Activated CD4-positive, alpha-beta T cell treated with anti-CD3 and anti-CD28 coated beads for 36 hours (primary cell): ENCODE measurements around the gene ZNF577. TPM values are rescaled to one million over a fixed set of nuclear protein-coding genes. Genes with fewer than 3 reads are reported as not detected.
"Not testable (repeated sequence)": the region's sequence is repeated elsewhere in the genome, so short reads cannot be mapped to it uniquely, and the experiment has no call there.

Experiments used
- ATAC-seq: fragments of 200-7000 bp; cut with Tn5 transposase; one replicate; pipeline ENCODE4 v1.10.0; 2021; ENCODE audit warnings: mild to moderate bottlenecking, moderate library complexity
- CTCF ChIA-PET: fragments of 350-600 bp; sonication (Branson Sonifier 250); formaldehyde crosslinking; loops from one replicate; lab custom pipeline; 2021; ENCODE audit warnings: antibody characterized with exemption; lab: Charles Lee
- POLR2A ChIA-PET: fragments of 350-600 bp; sonication (Branson Sonifier 250); formaldehyde crosslinking; loops from one replicate; lab custom pipeline; 2021; ENCODE audit warnings: antibody characterized with exemption, inconsistent platforms; lab: Charles Lee
- DNase-seq: peaks from one replicate; pipeline ENCODE4 v3.0.0-alpha.2; 2020
- H3K27ac Mint-ChIP-seq: one replicate; pipeline ENCODE4 v1.8.0; 2021; ENCODE audit warnings: mixed read lengths
- H3K27me3 Mint-ChIP-seq: one replicate; pipeline ENCODE4 v1.8.0; 2021; ENCODE audit warnings: mixed read lengths
- H3K36me3 Mint-ChIP-seq: one replicate; pipeline ENCODE4 v1.8.0; 2021; ENCODE audit warnings: low read depth, mixed read lengths
- H3K4me1 Mint-ChIP-seq: one replicate; pipeline ENCODE4 v1.8.0; 2021; ENCODE audit warnings: mixed read lengths
- H3K4me3 Mint-ChIP-seq: one replicate; pipeline ENCODE4 v1.8.0; 2021; ENCODE audit warnings: mild to moderate bottlenecking, moderate library complexity, mixed read lengths
- H3K9me3 Mint-ChIP-seq: one replicate; pipeline ENCODE4 v1.8.0; 2021; ENCODE audit warnings: low read depth, mixed read lengths
- intact Hi-C, 2 experiments: fragments of 100-400 bp; cut with DNase I in 1 of 2; cut with micrococcal nuclease in 1 of 2; formaldehyde crosslinking; loops; one replicate each; pipeline versions ENCODE4 v1.14.2 to v1.15.1; 2022 to 2024; cut with DNase I, micrococcal nuclease
- total RNA-seq, 2 experiments: library from RNA; stranded (reverse); gene quantifications; one replicate each; pipeline ENCODE4 v1.2.3, GENCODE V29; 2021

The ZNF577 gene
- total RNA-seq: 1 to 10 TPM; 5.7 to 7.2 TPM

DNA sequence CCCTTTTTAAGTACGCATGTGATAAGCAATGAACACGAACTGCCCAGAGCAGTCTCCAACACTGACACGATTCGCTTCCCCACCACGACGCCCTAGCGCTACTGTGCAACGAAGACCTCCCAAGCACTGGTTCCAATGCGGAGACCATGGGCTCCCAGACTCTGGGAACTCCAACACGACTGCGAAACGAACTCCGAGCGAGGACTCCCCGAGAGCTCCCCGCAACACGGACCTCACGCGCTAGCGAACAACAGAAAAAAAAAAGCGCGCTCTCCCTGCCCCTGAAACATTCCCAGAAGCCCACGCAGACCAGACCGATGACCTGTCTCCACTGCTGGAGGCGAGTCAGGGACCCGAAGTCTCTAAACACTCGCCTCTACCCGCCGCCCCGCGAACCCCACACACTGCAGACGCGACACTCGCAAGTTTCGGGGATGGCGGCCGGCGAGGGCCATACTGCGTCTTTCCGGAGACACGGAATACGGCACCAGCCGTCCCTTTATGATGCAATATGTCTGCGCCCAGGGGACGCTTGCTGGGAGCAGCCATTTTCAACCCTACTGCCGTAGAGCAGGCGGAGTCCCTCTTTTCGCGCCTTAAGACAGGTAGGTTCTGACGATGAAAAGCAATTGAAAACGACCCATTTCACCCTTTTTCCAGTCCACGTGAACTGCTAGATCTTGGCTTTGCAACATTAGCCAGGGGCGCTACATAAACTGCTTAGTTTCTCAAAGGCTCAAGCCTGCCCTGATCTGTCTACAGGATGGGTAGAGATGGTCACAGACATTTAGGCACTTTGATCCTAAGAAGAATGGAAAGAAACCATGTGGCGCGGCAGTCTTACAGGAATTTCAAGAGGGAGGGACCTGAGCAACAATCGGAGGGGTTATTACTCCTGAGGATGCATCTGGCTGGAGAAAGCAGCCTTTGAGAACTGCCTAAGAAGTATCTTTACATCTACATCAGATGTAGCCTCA, at the start of gene ZNF577:
Gene ZNF577, minus strand, starts transcription at position 430 of the 977 bp plus-strand sequence. CDS start 7,569 bp downstream, outside the sequence.
- peak within 1 kb of the TSS; percentile 92 for H3K27ac Mint-ChIP-seq
- H3K4me3 Mint-ChIP-seq: peak within 1 kb of the TSS; percentile 95

DNA sequence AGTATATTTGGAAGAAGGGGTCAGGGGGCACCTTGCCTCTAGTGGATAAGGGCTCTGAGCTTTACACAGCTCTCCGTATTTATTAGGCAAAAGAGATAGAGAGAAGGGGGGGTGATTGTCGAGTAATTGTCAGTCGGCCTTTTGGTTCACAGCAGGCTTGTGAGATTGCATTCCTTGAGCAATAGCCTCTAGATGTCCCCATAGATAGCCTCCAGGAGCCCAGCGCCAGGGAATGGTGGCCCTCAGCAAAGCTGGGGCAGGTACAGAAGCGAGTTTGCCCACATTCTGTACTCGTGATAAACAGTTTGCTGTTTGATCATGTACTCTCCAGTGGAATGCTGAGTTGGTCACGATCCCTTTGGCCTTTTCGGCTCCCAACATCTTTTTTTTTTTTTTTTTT, 44.2 kb upstream of the ZNF577 start:
- Mint-ChIP-seq H3K4me3 (no peak overlapping the region), H3K27ac (no peak overlapping the region)
- POLR2A ChIA-PET: no interaction called here

More for the DNA sequence above, at the start of gene ZNF577:
- peaks cover 12% of the 10 kb centered on the region for H3K4me1 Mint-ChIP-seq
- DNase-seq (peak; percentile 89), ATAC-seq (peak; percentile 88)
- H3K9me3 Mint-ChIP-seq: peaks cover 64% of the 10 kb centered on the region
- CTCF ChIA-PET: no interaction called here
- POLR2A ChIA-PET: no interaction called here
- no peaks in the 10 kb centered on the region for H3K27me3 Mint-ChIP-seq
- intact Hi-C loops: loop anchor here in 1 of 2 experiments (1.0 kb wide), 3 partner anchors 39 to 103 kb away; partner anchors contain the start of genes ZNF350 and ZNF613
- H3K36me3 Mint-ChIP-seq: peaks cover 93% of the 10 kb centered on the region

DNA sequence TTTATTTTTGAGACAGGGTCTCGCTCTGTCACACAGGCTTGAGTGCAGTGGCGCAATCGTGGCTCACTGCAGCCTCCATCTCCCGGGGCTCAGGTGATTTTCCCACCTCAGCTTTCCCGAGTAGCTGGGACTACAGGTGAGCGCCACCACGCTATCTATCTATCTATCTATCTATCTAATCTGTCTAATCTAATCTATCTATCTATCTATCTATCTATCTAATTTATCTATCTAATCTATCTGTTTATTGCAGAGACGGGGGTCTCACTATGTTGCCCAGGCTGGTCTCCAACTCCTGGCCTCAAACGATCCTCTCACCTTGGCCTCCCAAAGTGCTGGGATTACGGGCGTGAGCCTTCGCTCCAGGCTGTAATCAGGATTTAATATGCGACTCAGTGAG, 40.1 kb upstream of the ZNF577 start:
- Mint-ChIP-seq H3K27me3 (no peaks in the 10 kb centered on the region), H3K27ac (peak overlapping the region; percentile 97), H3K36me3 (peaks cover 69% of the 10 kb centered on the region), H3K4me1 (peaks cover 20% of the 10 kb centered on the region), H3K9me3 (peaks cover 50% of the 10 kb centered on the region), H3K4me3 (peak overlapping the region; percentile 95)
- DNase-seq: no peak
- ChIA-PET POLR2A (no interaction called here), CTCF (no interaction called here)
- ATAC-seq: no peak
- intact Hi-C loops: loop anchor here (1.0 to 10.0 kb wide), 12 partner anchors 23 to 599 kb away; partner anchors contain the start of genes ZNF350 (in 2 of the 2), PPP2R1A (in 1 of the 2), ZNF615 (in 1 of the 2) and ZNF649 (in 1 of the 2)

More for the DNA sequence above, 44.2 kb upstream of the ZNF577 start:
- ATAC-seq (no peak), DNase-seq (no peak)
- Mint-ChIP-seq H3K9me3 (peaks cover 29% of the 10 kb centered on the region), H3K27me3 (no peaks in the 10 kb centered on the region), H3K4me1 (peaks cover 11% of the 10 kb centered on the region), H3K36me3 (peaks cover 84% of the 10 kb centered on the region)
- intact Hi-C loops: no loop called here
- CTCF ChIA-PET: no interaction called here

DNA sequence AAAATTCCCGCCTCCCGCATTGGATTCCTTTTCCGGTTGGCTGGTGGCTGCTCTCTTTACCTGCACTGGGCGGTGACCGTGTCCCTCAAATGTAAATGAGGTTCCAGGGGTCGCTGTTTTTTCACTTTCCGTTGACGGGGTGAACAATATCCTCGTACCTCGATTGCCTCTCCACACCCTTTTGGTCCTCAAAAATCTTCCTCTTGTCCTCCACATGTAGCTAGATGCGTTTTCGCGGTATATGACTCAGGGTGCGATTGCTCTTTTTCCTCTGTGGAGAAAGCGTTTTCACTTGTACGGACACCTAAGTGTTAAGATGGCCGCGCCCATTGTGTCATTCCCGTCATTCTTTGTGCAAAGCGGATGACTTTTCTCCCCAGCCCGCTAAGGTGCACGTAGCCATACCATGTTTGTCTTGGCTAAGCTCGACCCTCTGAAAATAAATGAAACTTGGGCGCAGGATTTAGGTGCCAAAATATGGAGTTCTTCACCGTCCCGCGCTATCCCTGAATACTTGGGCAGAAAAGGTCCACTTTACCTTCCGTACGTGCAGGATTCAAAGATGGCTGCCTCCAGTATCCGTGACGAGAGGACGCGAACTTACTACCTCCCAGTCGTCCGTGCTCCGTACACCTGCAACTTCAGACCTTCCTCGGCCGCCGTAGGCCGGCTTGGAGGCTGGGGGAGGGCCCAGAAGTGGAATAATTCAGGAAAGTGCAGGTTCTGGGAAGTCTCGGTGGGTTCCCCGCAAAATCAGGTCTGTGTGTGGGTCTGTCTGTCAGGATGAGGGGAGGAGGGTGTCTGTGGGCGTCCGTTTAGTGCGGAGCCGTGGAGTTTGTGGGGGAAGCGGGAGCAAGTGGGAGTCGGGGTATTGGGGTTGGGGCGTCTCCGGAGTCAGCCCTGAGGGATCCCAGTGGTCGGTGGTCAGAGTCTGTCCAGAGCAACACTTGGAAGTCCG, 39.3 kb upstream of the ZNF577 start, which contains the start of gene ZNF613:
Gene ZNF613, plus strand, starts transcription at position 689 of the 958 bp plus-strand sequence. CDS start 8,749 bp downstream, outside the sequence.
- Mint-ChIP-seq H3K4me1 (peaks cover 20% of the 10 kb centered on the region), H3K36me3 (peaks cover 66% of the 10 kb centered on the region), H3K9me3 (peaks cover 54% of the 10 kb centered on the region), H3K4me3 (peak within 1 kb of the TSS; percentile 95), H3K27me3 (no peaks in the 10 kb centered on the region), H3K27ac (peak within 1 kb of the TSS; percentile 97)
- ATAC-seq: peak; percentile 95
- ChIA-PET POLR2A (no interaction called here), CTCF (interaction anchor here (0.5 kb wide), 1 partner anchor 1415 kb away, joined by 3 read pairs; no protein-coding TSS in a partner anchor)
- peak; percentile 91 for DNase-seq
- intact Hi-C loops: loop anchor here (1.0 to 10.0 kb wide), 12 partner anchors 22 to 600 kb away; partner anchors contain the start of genes ZNF350 (in 2 of the 2), PPP2R1A (in 1 of the 2), ZNF615 (in 1 of the 2) and ZNF649 (in 1 of the 2)

DNA sequence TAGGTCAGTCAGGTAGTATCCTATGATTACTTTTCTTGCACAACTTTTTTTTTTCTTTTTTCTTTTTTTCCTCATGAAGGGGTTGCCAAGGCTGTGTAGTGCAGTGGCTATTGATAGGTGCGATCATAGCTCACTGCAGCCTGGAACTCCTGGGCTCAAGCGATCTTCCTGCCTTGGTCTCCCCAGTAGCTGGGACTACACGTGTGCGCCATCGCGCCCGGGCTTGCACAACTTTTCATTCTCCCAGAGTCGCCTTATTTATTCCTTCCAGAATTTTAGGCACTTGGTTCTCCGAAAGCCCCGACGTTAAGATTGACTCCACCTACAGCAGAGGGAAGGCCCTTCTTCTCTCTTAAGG, 38.7 kb upstream of the ZNF577 start:
- H3K27ac Mint-ChIP-seq: peak overlapping the region; percentile 97
- no peaks in the 10 kb centered on the region for H3K27me3 Mint-ChIP-seq
- no peak for ATAC-seq
- peaks cover 66% of the 10 kb centered on the region for H3K36me3 Mint-ChIP-seq
- H3K4me1 Mint-ChIP-seq: peaks cover 20% of the 10 kb centered on the region
- ChIA-PET CTCF (no interaction called here), POLR2A (no interaction called here)
- DNase-seq: no peak
- H3K4me3 Mint-ChIP-seq: peak overlapping the region; percentile 95
- intact Hi-C loops: loop anchor here (2.0 to 10.0 kb wide), 3 partner anchors 60 to 600 kb away; partner anchors contain the start of genes ZNF350 (in 1 of the 2) and ZNF808 (in 1 of the 2)
- peaks cover 55% of the 10 kb centered on the region for H3K9me3 Mint-ChIP-seq

DNA sequence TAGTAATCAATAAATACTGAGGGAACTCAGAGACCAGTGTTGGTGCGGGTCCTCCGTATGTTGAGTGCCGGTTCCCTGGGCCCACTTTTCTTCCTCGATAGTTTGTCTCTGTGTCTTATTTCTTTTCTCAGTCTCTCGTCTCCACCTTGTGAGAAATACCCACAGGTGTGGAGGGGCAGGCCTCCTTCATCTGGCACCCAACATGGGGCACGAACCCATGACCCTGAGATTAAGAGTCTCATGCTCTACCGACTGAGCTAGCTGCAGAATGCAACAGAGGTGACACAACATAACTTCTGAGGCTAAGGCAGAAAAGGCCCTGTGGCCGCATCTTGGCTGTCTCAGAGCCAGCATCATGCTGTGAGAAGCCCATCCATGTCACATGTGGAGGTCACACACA, 34.2 kb upstream of the ZNF577 start:
- peaks cover 64% of the 10 kb centered on the region for H3K9me3 Mint-ChIP-seq
- H3K27me3 Mint-ChIP-seq: no peaks in the 10 kb centered on the region
- no peak overlapping the region for H3K27ac Mint-ChIP-seq
- ChIA-PET POLR2A (no interaction called here), CTCF (no interaction called here)
- intact Hi-C loops: loop anchor here in 1 of 2 experiments (10.0 kb wide), 1 partner anchor 217 kb away; no protein-coding TSS in a partner anchor
- DNase-seq (peak; percentile 10), ATAC-seq (no peak)
- H3K4me1 Mint-ChIP-seq: peaks cover 9% of the 10 kb centered on the region
- no peak overlapping the region for H3K4me3 Mint-ChIP-seq
- peaks cover 43% of the 10 kb centered on the region for H3K36me3 Mint-ChIP-seq

DNA sequence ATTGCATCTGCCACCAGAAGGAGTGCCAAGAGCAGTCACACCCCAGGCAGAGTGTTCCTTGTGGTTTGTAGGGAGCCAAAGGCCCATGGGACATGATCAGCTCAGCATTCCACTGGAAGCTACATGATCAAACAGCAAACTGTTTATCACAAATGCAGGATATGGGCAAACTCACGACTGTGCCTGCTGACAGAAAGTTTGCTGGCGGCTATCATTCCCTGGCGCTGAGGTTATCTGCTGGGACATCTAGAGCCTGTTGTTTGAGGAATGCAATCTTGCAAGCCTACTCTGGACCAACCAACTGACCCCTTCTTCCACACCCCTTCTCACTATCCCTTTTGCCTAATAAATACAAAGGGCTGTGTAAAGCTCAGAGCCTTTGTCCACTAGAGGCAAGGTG, 31.9 kb upstream of the ZNF577 start:
- POLR2A ChIA-PET: no interaction called here
- Mint-ChIP-seq H3K4me3 (no peak overlapping the region), H3K9me3 (peaks cover 64% of the 10 kb centered on the region), H3K27ac (no peak overlapping the region), H3K27me3 (no peaks in the 10 kb centered on the region), H3K36me3 (peaks cover 39% of the 10 kb centered on the region), H3K4me1 (no peaks in the 10 kb centered on the region)
- ATAC-seq (no peak), DNase-seq (no peak)
- intact Hi-C loops: loop anchor here in 1 of 2 experiments (10.0 kb wide), 1 partner anchor 215 kb away; no protein-coding TSS in a partner anchor
- CTCF ChIA-PET: interaction anchor here (0.6 kb wide), 1 partner anchor 103 kb away, joined by 3 read pairs; no protein-coding TSS in a partner anchor

DNA sequence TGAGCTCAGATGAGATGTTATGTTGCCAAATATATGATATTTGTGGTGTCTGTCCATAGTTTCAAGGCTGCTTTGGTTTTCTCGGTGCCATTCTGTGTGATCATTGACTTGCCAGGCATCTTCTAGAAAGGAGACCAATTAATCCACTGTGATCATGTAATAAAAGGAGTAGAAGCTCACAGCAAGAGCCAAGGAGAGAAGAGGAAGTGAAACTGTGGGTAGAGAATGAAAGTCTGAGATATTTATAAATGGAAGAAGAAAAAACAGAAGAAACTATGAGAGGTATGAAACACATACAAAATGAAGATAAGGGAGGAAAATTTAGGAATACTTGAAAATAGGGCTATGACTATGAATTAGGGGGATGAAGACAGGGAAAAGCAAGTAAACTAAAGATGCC, 28.4 kb upstream of the ZNF577 start:
- no peaks in the 10 kb centered on the region for H3K27me3 Mint-ChIP-seq
- no peak overlapping the region for H3K27ac Mint-ChIP-seq
- POLR2A ChIA-PET: no interaction called here
- intact Hi-C loops: no loop called here
- DNase-seq: no peak
- H3K36me3 Mint-ChIP-seq: peaks cover 34% of the 10 kb centered on the region
- H3K4me1 Mint-ChIP-seq: no peaks in the 10 kb centered on the region
- no peak for ATAC-seq
- no peak overlapping the region for H3K4me3 Mint-ChIP-seq
- CTCF ChIA-PET: no interaction called here
- H3K9me3 Mint-ChIP-seq: peaks cover 50% of the 10 kb centered on the region

DNA sequence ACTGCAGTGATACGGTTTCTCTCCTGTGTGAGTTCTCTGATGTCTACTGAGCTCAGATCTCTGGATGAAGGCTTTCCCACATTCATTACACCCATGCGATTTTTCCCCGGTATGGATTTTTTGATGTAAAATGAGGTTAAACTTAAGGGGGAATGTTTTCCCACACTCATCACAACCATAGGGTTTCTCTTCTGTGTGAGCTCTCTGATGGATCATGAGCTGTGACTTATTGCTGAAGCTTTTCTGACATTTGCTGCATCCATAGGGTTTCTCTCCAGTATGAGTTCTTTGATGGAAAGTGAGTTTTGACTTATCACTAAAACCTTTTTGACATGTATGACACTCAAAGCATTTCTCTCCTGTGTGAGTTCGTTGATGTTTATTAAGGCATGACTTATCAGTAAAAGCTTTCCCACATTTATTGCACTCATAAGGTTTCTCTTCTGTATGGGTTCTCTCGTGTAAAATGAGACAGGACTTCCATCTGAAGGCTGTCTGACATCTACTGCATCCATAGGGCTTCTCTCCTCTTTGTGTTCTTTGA, 27.6 kb upstream of the ZNF577 start:
- H3K27me3 Mint-ChIP-seq: peaks cover 2% of the 10 kb centered on the region
- H3K36me3 Mint-ChIP-seq: peaks cover 35% of the 10 kb centered on the region
- POLR2A ChIA-PET: no interaction called here
- DNase-seq (no peak), ATAC-seq (no peak)
- intact Hi-C loops: no loop called here
- H3K9me3 Mint-ChIP-seq: peaks cover 49% of the 10 kb centered on the region
- no peak overlapping the region for H3K4me3 Mint-ChIP-seq
- no peaks in the 10 kb centered on the region for H3K4me1 Mint-ChIP-seq
- H3K27ac Mint-ChIP-seq: no peak overlapping the region
- CTCF ChIA-PET: no interaction called here

DNA sequence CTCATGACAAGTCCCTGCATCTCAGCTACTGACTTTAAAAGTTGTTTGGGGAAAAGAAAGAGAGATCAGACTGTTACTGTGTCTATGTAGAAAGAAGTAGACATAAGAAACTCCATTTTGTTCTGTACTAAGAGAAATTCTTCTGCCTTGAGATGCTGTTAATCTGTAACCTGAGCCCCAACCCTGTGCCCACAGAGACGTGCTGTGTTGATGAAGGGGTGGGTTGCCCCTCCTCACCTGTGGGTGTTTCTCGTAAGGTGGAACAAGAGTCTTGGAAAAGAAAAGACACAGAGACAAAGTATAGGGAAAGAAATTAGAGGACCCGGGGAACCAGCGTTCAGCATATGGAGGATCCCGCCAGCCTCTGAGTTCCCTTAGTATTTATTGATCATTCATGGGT, 20.2 kb upstream of the ZNF577 start:
- intact Hi-C loops, DNase-seq, CTCF ChIA-PET, ATAC-seq, H3K27ac Mint-ChIP-seq, H3K4me3 Mint-ChIP-seq, POLR2A ChIA-PET: not testable (repeated sequence)
- peaks cover 48% of the 10 kb centered on the region for H3K36me3 Mint-ChIP-seq
- peaks cover 17% of the 10 kb centered on the region for H3K4me1 Mint-ChIP-seq
- peaks cover 39% of the 10 kb centered on the region for H3K9me3 Mint-ChIP-seq
- peaks cover 21% of the 10 kb centered on the region for H3K27me3 Mint-ChIP-seq
